Effector memory CD4-positive, alpha-beta T cell (primary cell): Measurements from ENCODE around the gene CLTC.

ENCODE experiments used
- DNase-seq, 3 donors: peaks; one replicate each; pipeline ENCODE4 v3.0.0-alpha.2; 2020
- H3K27ac ChIP-seq: 2 replicates; pipeline ENCODE4 v1.7.0; 2013; ENCODE audit warnings: mild to moderate bottlenecking, low read length, moderate library complexity; ENCODE audit not compliant: insufficient read depth, poor library complexity, severe bottlenecking
- H3K27me3 ChIP-seq: replicated peaks from 2 replicates; pipeline ENCODE4 v1.7.0; 2013; ENCODE audit warnings: mild to moderate bottlenecking, low read length; ENCODE audit not compliant: insufficient read depth, control insufficient read depth, poor library complexity, severe bottlenecking
- H3K36me3 ChIP-seq: 2 replicates; pipeline ENCODE4 v1.7.0; 2013; ENCODE audit warnings: mild to moderate bottlenecking, low read length, moderate library complexity; ENCODE audit not compliant: control insufficient read depth, insufficient read depth
- H3K4me1 ChIP-seq: 2 replicates; pipeline ENCODE4 v1.7.0; 2013; ENCODE audit warnings: low read length, mild to moderate bottlenecking; ENCODE audit not compliant: control insufficient read depth, insufficient read depth, poor library complexity, severe bottlenecking
- H3K4me3 ChIP-seq: 2 replicates; pipeline ENCODE4 v1.7.0; 2013; ENCODE audit warnings: low read length, low read depth, mild to moderate bottlenecking; ENCODE audit not compliant: insufficient read depth, poor library complexity, severe bottlenecking
- H3K9me3 ChIP-seq: 2 replicates; pipeline ENCODE4 v1.7.0; 2013; ENCODE audit warnings: mild to moderate bottlenecking, low read length, moderate library complexity; ENCODE audit not compliant: control insufficient read depth

CLTC gene

DNA sequence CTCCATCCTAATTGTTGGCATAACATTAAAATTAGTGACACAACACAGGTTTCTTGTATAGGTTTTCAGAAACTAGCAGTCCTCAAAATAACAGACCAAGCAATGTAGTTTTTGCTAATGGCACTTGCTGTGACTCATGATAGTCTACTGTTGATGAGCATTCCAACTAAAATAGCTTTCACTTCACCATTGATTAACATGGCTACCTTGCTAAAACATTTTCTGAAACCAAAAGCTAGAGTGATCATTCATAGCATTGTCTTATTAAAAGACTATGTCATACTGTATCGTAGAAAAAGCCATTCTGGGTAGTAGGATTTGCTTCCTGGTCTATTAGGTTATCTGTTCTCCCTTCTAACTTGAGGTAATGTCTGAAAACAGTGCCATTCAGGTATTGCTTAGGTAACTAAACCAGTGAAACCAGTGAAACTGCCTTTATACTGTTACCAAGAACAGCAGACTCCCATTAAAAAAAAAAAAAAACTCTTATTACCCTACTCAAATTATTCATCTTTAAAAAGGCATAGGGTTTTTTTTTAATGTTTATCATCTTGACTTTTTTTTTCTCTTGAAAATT, 2.5 kb upstream of the CLTC start:
- Histone ChIP-seq H3K27ac (no peak overlapping the region), H3K4me3 (no peak overlapping the region), H3K4me1 (peaks cover 20% of the 10 kb centered on the region), H3K27me3 (no peaks in the 10 kb centered on the region), H3K36me3 (no peaks in the 10 kb centered on the region), H3K9me3 (no peaks in the 10 kb centered on the region)
- no peak for DNase-seq

DNA sequence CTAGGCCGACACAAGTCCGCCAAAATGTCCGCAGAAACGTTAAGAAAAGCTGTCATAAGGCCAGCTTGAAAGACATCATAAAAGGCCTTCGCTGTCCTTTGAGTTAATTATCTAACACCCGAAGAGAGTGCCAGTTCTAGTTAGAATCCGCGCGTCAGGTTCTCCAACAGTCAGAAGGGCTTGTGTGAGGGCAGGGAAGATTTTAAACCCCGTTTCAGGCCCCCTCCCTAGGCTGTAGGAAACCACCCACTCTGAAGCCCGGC, 729 bp upstream of the CLTC start:
- no peak for DNase-seq
- no peaks in the 10 kb centered on the region for H3K27me3 ChIP-seq
- no peaks in the 10 kb centered on the region for H3K36me3 ChIP-seq
- H3K4me3 ChIP-seq = peak overlapping the region; percentile 90
- peaks cover 32% of the 10 kb centered on the region for H3K4me1 ChIP-seq
- H3K9me3 ChIP-seq = no peaks in the 10 kb centered on the region
- peak overlapping the region; percentile 95 for H3K27ac ChIP-seq

GRCh38 chr17:59620064-59620359, 317 bp downstream of the CLTC start:
- H3K27ac ChIP-seq = peak overlapping the region; percentile 95
- H3K4me1 ChIP-seq = peaks cover 35% of the 10 kb centered on the region
- H3K36me3 ChIP-seq = no peaks in the 10 kb centered on the region
- H3K4me3 ChIP-seq = peak overlapping the region; percentile 90
- no peak for DNase-seq
- no peaks in the 10 kb centered on the region for H3K9me3 ChIP-seq
- no peaks in the 10 kb centered on the region for H3K27me3 ChIP-seq

- H3K4me1 ChIP-seq = peaks cover 41% of the 10 kb centered on the region
- peak; percentile 35 to 45 (median 43) for DNase-seq
- no peaks in the 10 kb centered on the region for H3K27me3 ChIP-seq
- no peaks in the 10 kb centered on the region for H3K36me3 ChIP-seq
- peak overlapping the region; percentile 90 for H3K4me3 ChIP-seq
- H3K9me3 ChIP-seq = no peaks in the 10 kb centered on the region
- peak overlapping the region; percentile 95 for H3K27ac ChIP-seq
Measured at GRCh38 chr17:59620518-59621259, 994 bp downstream of the CLTC start.

GRCh38 chr17:59621771-59622170, 2.1 kb downstream of the CLTC start:
- Histone ChIP-seq H3K27ac (no peak overlapping the region), H3K4me3 (peak overlapping the region; percentile 12), H3K36me3 (no peaks in the 10 kb centered on the region), H3K4me1 (peaks cover 41% of the 10 kb centered on the region), H3K27me3 (no peaks in the 10 kb centered on the region), H3K9me3 (no peaks in the 10 kb centered on the region)
- no peak for DNase-seq

DNA sequence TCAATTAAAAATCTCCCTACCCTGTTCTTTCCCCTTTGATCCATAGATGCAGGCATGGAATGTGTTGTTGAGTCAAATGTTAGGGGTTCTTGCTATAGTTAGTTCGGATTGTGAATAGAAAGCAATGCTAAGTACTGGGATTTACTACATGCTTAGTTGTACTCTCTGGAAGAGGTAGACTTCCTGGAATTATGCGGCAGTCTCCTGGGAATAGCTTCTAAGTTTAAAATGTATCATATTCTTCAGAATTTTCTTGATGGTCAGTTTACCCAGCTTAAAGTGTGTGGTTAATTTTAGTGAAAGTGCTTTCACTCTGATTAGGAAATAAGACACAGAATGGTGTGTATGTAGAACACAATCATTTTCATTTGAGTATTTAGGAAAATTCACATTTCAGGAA, 3.5 kb downstream of the CLTC start:
- Histone ChIP-seq H3K4me1 (peaks cover 42% of the 10 kb centered on the region), H3K9me3 (no peaks in the 10 kb centered on the region), H3K27me3 (no peaks in the 10 kb centered on the region), H3K36me3 (no peaks in the 10 kb centered on the region), H3K27ac (no peak overlapping the region), H3K4me3 (no peak overlapping the region)
- DNase-seq = no peak

DNA sequence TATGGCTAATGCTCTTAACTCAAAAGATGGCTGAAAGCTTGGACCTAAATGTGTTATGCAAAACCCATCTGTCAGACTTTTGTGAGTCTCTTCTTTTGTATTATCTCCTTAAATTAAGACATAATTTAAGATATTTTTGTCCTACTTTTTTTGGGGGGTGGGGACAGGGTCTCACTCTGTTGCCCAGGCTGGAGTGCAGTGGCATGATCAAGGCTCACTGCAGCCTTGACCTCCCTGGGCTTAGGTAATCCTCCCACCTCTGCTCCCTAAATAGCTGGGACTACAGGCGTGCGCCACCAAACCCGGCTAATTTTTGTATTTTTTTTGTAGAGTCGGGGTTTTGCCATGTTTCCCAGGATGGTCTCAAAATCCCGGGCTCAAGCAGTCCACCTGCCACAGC, 7.1 kb downstream of the CLTC start:
- Histone ChIP-seq H3K9me3 (no peaks in the 10 kb centered on the region), H3K27ac (no peak overlapping the region), H3K36me3 (no peaks in the 10 kb centered on the region), H3K4me3 (no peak overlapping the region), H3K4me1 (peaks cover 44% of the 10 kb centered on the region), H3K27me3 (no peaks in the 10 kb centered on the region)
- no peak for DNase-seq

- H3K36me3 ChIP-seq = no peaks in the 10 kb centered on the region
- H3K9me3 ChIP-seq = no peaks in the 10 kb centered on the region
- H3K27me3 ChIP-seq = no peaks in the 10 kb centered on the region
- no peak overlapping the region for H3K4me3 ChIP-seq
- H3K27ac ChIP-seq = no peak overlapping the region
- peaks cover 40% of the 10 kb centered on the region for H3K4me1 ChIP-seq
- no peak for DNase-seq
Measured at GRCh38 chr17:59627274-59627673, 7.6 kb downstream of the CLTC start.

DNA sequence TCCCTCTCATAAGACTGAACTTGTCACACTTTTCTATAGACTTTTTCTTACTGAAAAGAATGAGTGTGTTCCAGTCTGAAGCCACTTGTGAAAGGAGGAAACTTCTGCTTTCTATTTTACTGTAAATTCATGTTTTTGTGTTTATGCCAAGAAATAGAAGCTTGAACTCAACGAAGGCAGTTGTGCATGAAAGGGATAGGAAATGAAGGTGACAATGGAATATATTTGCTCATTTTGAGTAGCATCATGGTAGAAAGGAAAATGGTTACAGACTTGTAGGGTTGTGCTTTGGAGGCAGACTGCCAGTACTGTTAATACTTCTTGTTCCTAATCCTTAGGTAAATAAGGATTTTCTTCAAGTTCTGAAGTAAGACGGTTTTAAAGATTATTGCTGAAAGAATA, 8.1 kb downstream of the CLTC start:
- Histone ChIP-seq H3K36me3 (no peaks in the 10 kb centered on the region), H3K4me3 (no peak overlapping the region), H3K27me3 (no peaks in the 10 kb centered on the region), H3K9me3 (no peaks in the 10 kb centered on the region), H3K27ac (no peak overlapping the region), H3K4me1 (peaks cover 40% of the 10 kb centered on the region)
- no peak for DNase-seq

- Histone ChIP-seq H3K4me1 (peaks cover 39% of the 10 kb centered on the region), H3K36me3 (no peaks in the 10 kb centered on the region), H3K9me3 (no peaks in the 10 kb centered on the region), H3K27ac (no peak overlapping the region), H3K27me3 (no peaks in the 10 kb centered on the region), H3K4me3 (no peak overlapping the region)
- DNase-seq = no peak
Measured at GRCh38 chr17:59629174-59629573, 9.5 kb downstream of the CLTC start.
